DOHH2 (cell line): Measurements from ENCODE around the gene REV1.
"Not testable (repeated sequence)": the region's sequence is repeated elsewhere in the genome, so short reads cannot be mapped to it uniquely, and the experiment has no call there.

Experiments used
- H3F3A ChIP-seq: fragments of 200-600 bp; sonication (generic), shearing (Covaris generic); 2 replicates; pipeline ENCODE4 v1.6.0; 2016; ENCODE audit warnings: antibody characterized with exemption, mild to moderate bottlenecking; ENCODE audit not compliant: control insufficient read depth, insufficient read depth
- H3K27ac ChIP-seq: fragments of 200-600 bp; sonication (generic); 2 replicates; pipeline ENCODE4 v1.5.1; 2014; ENCODE audit warnings: low read depth, mild to moderate bottlenecking, low read length, moderate library complexity
- H3K27me3 ChIP-seq: fragments of 200-600 bp; sonication (generic); 2 replicates; pipeline ENCODE4 v1.6.1; 2014; ENCODE audit warnings: mild to moderate bottlenecking, low read length, mixed read lengths; ENCODE audit not compliant: control insufficient read depth
- H3K36me3 ChIP-seq: fragments of 200-600 bp; sonication (generic); 2 replicates; pipeline ENCODE4 v1.6.1; 2014; ENCODE audit warnings: mild to moderate bottlenecking, low read length, moderate library complexity, mixed read lengths; ENCODE audit not compliant: control insufficient read depth
- H3K4me1 ChIP-seq: fragments of 200-600 bp; sonication (generic); 2 replicates; pipeline ENCODE4 v1.6.1; 2014; ENCODE audit warnings: mild to moderate bottlenecking, low read length, mixed read lengths; ENCODE audit not compliant: control insufficient read depth
- H3K4me2 ChIP-seq: fragments of 200-600 bp; sonication (generic); 2 replicates; pipeline ENCODE4 v1.6.0; 2014; ENCODE audit warnings: mild to moderate bottlenecking, low read length, moderate library complexity
- H3K4me3 ChIP-seq: fragments of 200-600 bp; sonication (generic); 2 replicates; pipeline ENCODE4 v1.5.1; 2014; ENCODE audit warnings: mild to moderate bottlenecking, low read length, mixed read lengths
- H3K79me2 ChIP-seq: fragments of 200-600 bp; sonication (generic); 2 replicates; pipeline ENCODE4 v1.6.1; 2014; ENCODE audit warnings: mild to moderate bottlenecking, low read length, mixed read lengths; ENCODE audit not compliant: control insufficient read depth
- H3K9me2 ChIP-seq: fragments of 200-600 bp; sonication (generic); replicated peaks from 2 replicates; pipeline ENCODE4 v1.6.1; 2014; ENCODE audit warnings: mild to moderate bottlenecking, low read length, mixed read lengths; ENCODE audit not compliant: control insufficient read depth
- H3K9me3 ChIP-seq: fragments of 200-600 bp; sonication (generic); 2 replicates; pipeline ENCODE4 v1.6.1; 2014; ENCODE audit warnings: antibody characterized with exemption, low read length, mixed read lengths; ENCODE audit not compliant: control insufficient read depth, insufficient read depth
- H4K20me1 ChIP-seq: fragments of 200-600 bp; sonication (generic); 2 replicates; pipeline ENCODE4 v1.6.0; 2014; ENCODE audit warnings: low read depth, mild to moderate bottlenecking, antibody characterized with exemption, low read length, moderate library complexity; ENCODE audit not compliant: control insufficient read depth, insufficient read depth
- CTCF ChIP-seq: fragments of 200-600 bp; sonication (generic); IDR thresholded peaks from one replicate; pipeline ENCODE4 v1.5.1; 2014; ENCODE audit warnings: antibody characterized with exemption, mild to moderate bottlenecking, low read depth, low read length; ENCODE audit not compliant: poor library complexity, severe bottlenecking
- EZH2phosphoT487 ChIP-seq: fragments of 200-600 bp; sonication (generic); IDR thresholded peaks from 2 replicates; pipeline ENCODE4 v1.6.1; 2017; ENCODE audit warnings: borderline replicate concordance, mild to moderate bottlenecking, antibody characterized with exemption, low read length, moderate library complexity, mixed read lengths

REV1 gene

GRCh38 chr2:99373144-99373543, 116.7 kb downstream of the REV1 start:
- no peaks in the 10 kb centered on the region; the same call in 1 of the 2 replicates for H3K79me2 ChIP-seq
- H3K27me3 ChIP-seq = no peaks in the 10 kb centered on the region
- H3K4me2 ChIP-seq = no peak overlapping the region
- peaks cover 86% of the 10 kb centered on the region for H3K36me3 ChIP-seq
- peaks cover 5% of the 10 kb centered on the region for H3F3A ChIP-seq
- no peaks in the 10 kb centered on the region for H4K20me1 ChIP-seq
- TF ChIP-seq CTCF = no peak
- H3K4me3 ChIP-seq = no peak overlapping the region
- H3K4me1 ChIP-seq = no peaks in the 10 kb centered on the region
- no peaks in the 10 kb centered on the region for H3K9me3 ChIP-seq
- H3K27ac ChIP-seq = no peak overlapping the region
- no peaks in the 10 kb centered on the region for H3K9me2 ChIP-seq

DNA sequence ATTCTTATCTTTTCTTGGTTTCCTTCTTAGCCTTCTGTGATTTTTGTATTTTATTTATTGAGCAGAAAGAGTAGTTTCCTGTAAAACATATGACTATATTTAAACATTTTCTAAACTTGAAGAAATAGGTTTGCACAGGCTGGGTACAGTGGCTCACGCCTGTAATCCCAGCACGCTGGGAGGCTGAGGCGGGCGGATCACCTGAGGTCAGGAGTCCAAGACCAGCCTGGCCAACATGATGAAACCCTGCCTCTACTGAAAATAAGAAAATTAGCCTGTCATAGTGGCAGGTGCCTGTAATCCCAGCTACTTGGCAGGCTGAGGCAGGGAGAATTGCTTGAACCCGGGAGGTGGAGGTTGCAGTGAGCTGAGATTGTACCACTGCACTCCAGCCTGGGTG, 121.0 kb downstream of the REV1 start:
- H3K4me3 ChIP-seq, H3K27me3 ChIP-seq, H3K9me3 ChIP-seq, H3K27ac ChIP-seq, H3F3A ChIP-seq, H3K4me1 ChIP-seq, H3K9me2 ChIP-seq, H3K4me2 ChIP-seq, H3K79me2 ChIP-seq, H4K20me1 ChIP-seq: not testable (repeated sequence)
- peaks cover 89% of the 10 kb centered on the region for H3K36me3 ChIP-seq

DNA sequence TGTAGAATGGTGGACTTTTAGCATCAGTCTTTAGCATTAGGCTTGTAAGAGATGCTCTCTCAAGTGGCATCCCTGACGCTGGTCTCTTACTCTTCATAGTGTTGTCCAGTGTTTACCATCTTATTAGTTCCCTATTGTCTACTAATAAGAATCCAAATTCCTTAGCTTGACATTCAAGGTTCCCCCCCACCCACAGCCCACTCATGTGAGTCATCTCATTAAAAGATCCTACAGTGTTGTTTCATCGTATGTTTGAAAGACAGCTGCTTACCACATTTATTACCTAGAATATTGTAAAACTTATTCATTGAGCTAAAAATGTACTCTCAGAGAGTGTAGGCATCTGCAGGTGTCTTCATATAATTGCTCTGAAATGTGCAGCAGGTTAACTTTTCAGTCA, 124.2 kb downstream of the REV1 start:
- Histone ChIP-seq H3K4me2 (no peak overlapping the region), H3F3A (no peaks in the 10 kb centered on the region; the same call in 1 of the 2 replicates), H4K20me1 (no peaks in the 10 kb centered on the region), H3K79me2 (peaks cover 9% of the 10 kb centered on the region; the same call in 1 of the 2 replicates), H3K27ac (no peak overlapping the region), H3K27me3 (no peaks in the 10 kb centered on the region), H3K36me3 (peaks cover 88% of the 10 kb centered on the region), H3K4me3 (no peak overlapping the region), H3K9me3 (no peaks in the 10 kb centered on the region), H3K4me1 (no peaks in the 10 kb centered on the region), H3K9me2 (no peaks in the 10 kb centered on the region)
- no peak for TF ChIP-seq EZH2phosphoT487
- TF ChIP-seq CTCF = no peak

DNA sequence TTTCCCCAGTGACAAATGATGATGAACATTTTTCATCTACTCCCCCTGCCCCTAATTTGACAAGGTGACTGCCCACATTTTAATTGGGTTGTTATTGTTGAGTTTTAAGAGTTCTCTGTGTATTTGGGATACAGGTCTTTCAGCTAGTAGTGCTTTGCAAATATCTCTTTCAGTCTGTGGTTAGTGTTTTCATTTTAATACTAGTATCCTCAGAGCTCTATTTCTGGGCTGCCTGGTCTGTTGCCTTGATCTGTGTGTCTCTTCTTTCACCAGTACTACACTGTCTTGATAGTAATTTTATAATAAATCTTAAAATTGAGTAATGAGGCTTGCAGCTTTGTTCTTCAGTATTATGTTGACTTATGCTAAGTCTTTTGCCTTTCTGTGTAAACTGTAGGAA, 133.0 kb downstream of the REV1 start:
- H3K9me2 ChIP-seq = no peaks in the 10 kb centered on the region
- H3K9me3 ChIP-seq = no peaks in the 10 kb centered on the region
- 0 out of 2 replicates have a peak, but pooled peaks cover 3% of the 10 kb centered on the region for H3K4me1 ChIP-seq
- H3F3A ChIP-seq = peaks cover 2% of the 10 kb centered on the region
- peaks cover 14% of the 10 kb centered on the region for H4K20me1 ChIP-seq
- H3K4me3 ChIP-seq = no peak overlapping the region
- H3K27me3 ChIP-seq = no peaks in the 10 kb centered on the region
- H3K36me3 ChIP-seq = peaks cover 37% of the 10 kb centered on the region
- no peak overlapping the region for H3K4me2 ChIP-seq
- no peak for TF ChIP-seq EZH2phosphoT487
- TF ChIP-seq CTCF = no peak
- peaks cover 95% of the 10 kb centered on the region for H3K79me2 ChIP-seq
- no peak overlapping the region for H3K27ac ChIP-seq

DNA sequence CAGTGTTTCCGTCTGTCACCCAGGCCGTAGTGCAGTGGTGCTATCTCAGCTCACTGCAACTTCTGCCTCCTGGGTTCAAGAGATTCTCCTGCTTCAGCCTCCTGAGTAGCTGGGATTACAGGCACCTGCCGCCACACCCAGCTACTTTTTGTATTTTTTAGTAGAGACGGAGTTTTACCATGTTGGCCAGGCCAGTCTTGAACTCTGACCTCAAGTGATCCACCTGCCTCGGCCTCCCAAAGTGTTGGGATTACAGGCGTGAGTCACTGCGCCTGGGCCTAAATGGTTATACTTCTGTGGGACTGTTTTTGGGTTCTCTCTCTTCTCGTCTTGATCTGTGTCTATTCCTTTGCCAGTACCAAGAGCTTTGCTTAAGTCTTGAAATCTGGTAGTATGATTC, 135.0 kb downstream of the REV1 start:
- H3K27ac ChIP-seq, H3K27me3 ChIP-seq, H3K4me2 ChIP-seq, H3K4me3 ChIP-seq, H3K9me3 ChIP-seq, H3K9me2 ChIP-seq, H3F3A ChIP-seq: not testable (repeated sequence)
- Histone ChIP-seq H4K20me1 (peaks cover 20% of the 10 kb centered on the region), H3K36me3 (peaks cover 28% of the 10 kb centered on the region), H3K79me2 (peaks cover 100% of the 10 kb centered on the region), H3K4me1 (peaks cover 16% of the 10 kb centered on the region)
